Measurements from ENCODE around the gene MARK2.

DNA sequence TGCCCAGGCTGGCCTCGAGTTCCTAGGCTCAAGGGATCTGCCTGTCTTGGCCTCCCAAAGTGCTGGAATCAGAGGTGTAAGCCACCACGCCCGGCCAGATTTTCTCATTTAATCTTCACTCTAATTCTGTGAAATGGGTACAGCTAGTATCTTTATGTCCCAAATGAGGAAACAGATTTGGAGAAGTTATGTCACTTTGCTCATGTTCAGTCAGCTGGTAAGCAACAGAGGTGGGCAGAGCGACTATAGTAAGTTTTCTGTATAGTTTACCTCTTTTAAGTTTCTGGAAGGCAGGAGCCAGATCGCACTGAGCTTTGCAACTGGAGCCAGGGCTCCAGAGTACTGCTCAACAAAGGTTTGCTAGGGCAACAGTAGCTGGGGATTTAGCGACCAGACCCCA is 44.9 kb downstream of the MARK2 start:
- TF ChIP-seq, protein P1, sequence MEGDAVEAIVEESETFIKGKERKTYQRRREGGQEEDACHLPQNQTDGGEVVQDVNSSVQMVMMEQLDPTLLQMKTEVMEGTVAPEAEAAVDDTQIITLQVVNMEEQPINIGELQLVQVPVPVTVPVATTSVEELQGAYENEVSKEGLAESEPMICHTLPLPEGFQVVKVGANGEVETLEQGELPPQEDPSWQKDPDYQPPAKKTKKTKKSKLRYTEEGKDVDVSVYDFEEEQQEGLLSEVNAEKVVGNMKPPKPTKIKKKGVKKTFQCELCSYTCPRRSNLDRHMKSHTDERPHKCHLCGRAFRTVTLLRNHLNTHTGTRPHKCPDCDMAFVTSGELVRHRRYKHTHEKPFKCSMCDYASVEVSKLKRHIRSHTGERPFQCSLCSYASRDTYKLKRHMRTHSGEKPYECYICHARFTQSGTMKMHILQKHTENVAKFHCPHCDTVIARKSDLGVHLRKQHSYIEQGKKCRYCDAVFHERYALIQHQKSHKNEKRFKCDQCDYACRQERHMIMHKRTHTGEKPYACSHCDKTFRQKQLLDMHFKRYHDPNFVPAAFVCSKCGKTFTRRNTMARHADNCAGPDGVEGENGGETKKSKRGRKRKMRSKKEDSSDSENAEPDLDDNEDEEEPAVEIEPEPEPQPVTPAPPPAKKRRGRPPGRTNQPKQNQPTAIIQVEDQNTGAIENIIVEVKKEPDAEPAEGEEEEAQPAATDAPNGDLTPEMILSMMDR (IDR thresholded peaks at IDR 0.05; ENCODE audit: low read length) = no peak
- TF ChIP-seq EZH2 (optimal IDR thresholded peaks at IDR 0.05; ENCODE audit: low read depth, low read length) = no peak
- TF ChIP-seq EZH2phosphoT487 (IDR thresholded peaks at IDR 0.05; ENCODE audit: low read length) = no peak
